Fibroblast of pulmonary artery (primary cell): Measurements from ENCODE around the gene KLC4.
"Not testable (repeated sequence)": the region's sequence is repeated elsewhere in the genome, so short reads cannot be mapped to it uniquely, and the experiment has no call there.

Experiments used
- DNase-seq: peaks from one replicate; pipeline ENCODE4 v3.0.0-alpha.2; 2010; ENCODE audit warnings: low read depth
- H3K4me3 ChIP-seq: replicated peaks from 2 replicates; pipeline ENCODE4 v1.5.1; 2011; ENCODE audit warnings: low read depth, mild to moderate bottlenecking, control low read depth, low read length, moderate library complexity
- CTCF ChIP-seq: IDR thresholded peaks from 2 replicates; pipeline ENCODE4 v1.5.1; 2011; ENCODE audit warnings: mild to moderate bottlenecking, control low read depth, low read length, inconsistent platforms; ENCODE audit errors: missing control alignments

The KLC4 gene

GRCh38 chr6:43103253-43103876, 43.9 kb downstream of the KLC4 start:
- H3K4me3 ChIP-seq = no peak overlapping the region
- TF ChIP-seq CTCF = no peak
- no peak for DNase-seq

GRCh38 chr6:43105538-43106222, 46.2 kb downstream of the KLC4 start:
- H3K4me3 ChIP-seq = no peak overlapping the region
- DNase-seq = no peak
- TF ChIP-seq CTCF = no peak

GRCh38 chr6:43107344-43108062, 48.1 kb downstream of the KLC4 start:
- no peak for TF ChIP-seq CTCF
- no peak overlapping the region for H3K4me3 ChIP-seq
- no peak for DNase-seq

- no peak for TF ChIP-seq CTCF
- no peak overlapping the region for H3K4me3 ChIP-seq
- DNase-seq = no peak
These were observed 54.2 kb downstream of the KLC4 start for GRCh38 chr6:43113431-43114260.

- no peak for DNase-seq
- TF ChIP-seq CTCF = no peak
These were observed 55.9 kb downstream of the KLC4 start for GRCh38 chr6:43115365-43115764.

GRCh38 chr6:43117466-43117865, 58.0 kb downstream of the KLC4 start:
- not testable (repeated sequence) for H3K4me3 ChIP-seq, DNase-seq

More at GRCh38 chr6:43115365-43115764, 55.9 kb downstream of the KLC4 start:
- H3K4me3 ChIP-seq = no peak overlapping the region

- no peak for DNase-seq
- no peak overlapping the region for H3K4me3 ChIP-seq
- no peak for TF ChIP-seq CTCF
These were observed 60.1 kb downstream of the KLC4 start for GRCh38 chr6:43119482-43119881.
